ENCODE results near the gene DHDDS. TPM values are rescaled to one million over a fixed set of nuclear protein-coding genes. Genes with fewer than 3 reads are reported as not detected.
A peak's percentile ranks its signal among the peaks of the same experiment; 100 is the strongest.

Gene DHDDS
- total RNA-seq, 1 donor from 2014 or later: 37.2 TPM

DNA sequence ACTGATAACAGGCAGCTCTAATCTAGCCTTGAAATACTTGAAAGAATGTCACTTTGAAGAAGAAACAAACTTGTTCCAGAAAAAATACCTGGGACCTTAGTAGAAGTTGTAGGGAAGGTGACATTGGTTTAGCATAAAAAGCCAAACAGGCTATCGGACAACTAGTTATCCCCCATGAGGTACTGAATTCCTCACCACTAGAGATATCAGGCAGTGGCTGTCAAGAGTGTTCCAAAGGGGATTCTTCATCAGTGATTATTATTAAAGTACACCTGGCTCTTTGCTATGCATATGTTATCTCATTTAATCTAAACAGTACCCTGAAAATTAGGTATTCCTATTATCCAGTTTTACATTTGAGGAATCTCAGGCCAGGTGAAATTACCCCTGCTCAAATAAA lies 27.0 kb downstream of the DHDDS start:
- intact Hi-C loops (cut with DNase I): no loop called here
- no peak overlapping the region for H3K4me3 ChIP-seq
- H3K9me3 ChIP-seq: no peaks in the 10 kb centered on the region
- H3K4me1 ChIP-seq: no peaks in the 10 kb centered on the region
- no peak overlapping the region for H3K27ac ChIP-seq
- ATAC-seq: no peak
- H3K27me3 ChIP-seq (ENCODE audit: low read depth): no peaks in the 10 kb centered on the region
- DNase-seq: no peak
- TF ChIP-seq, protein P1, sequence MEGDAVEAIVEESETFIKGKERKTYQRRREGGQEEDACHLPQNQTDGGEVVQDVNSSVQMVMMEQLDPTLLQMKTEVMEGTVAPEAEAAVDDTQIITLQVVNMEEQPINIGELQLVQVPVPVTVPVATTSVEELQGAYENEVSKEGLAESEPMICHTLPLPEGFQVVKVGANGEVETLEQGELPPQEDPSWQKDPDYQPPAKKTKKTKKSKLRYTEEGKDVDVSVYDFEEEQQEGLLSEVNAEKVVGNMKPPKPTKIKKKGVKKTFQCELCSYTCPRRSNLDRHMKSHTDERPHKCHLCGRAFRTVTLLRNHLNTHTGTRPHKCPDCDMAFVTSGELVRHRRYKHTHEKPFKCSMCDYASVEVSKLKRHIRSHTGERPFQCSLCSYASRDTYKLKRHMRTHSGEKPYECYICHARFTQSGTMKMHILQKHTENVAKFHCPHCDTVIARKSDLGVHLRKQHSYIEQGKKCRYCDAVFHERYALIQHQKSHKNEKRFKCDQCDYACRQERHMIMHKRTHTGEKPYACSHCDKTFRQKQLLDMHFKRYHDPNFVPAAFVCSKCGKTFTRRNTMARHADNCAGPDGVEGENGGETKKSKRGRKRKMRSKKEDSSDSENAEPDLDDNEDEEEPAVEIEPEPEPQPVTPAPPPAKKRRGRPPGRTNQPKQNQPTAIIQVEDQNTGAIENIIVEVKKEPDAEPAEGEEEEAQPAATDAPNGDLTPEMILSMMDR (IDR thresholded peaks at IDR 0.05): no peak
- peaks cover 87% of the 10 kb centered on the region for H3K36me3 ChIP-seq

DNA sequence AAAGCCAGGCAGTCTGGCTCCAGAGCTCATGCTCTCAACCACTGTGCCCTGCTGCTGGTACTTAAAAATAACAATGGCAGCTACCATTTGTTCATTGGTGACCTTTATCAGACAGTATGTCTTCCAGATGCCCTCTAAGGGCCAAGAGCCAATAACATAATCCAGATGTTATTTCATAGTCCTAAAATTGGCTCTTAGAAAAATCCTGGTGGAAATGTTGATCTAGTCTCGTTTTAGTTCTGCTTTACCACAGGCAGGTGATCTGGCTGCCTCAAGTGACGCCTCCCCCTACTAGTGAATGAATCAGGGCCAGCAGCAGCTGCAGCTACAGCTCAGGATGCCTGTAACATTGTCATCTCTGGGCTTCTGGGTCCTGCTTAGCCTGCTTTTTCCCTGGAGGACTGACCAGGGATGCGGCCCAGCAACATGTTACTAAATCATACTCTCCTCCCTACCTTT lies 27.5 kb downstream of the DHDDS start:
- DNase-seq (no peak), ATAC-seq (no peak)
- TF ChIP-seq, protein P1 (IDR thresholded peaks at IDR 0.05): no peak
- intact Hi-C loops (cut with DNase I): no loop called here
- Histone ChIP-seq H3K4me1 (no peaks in the 10 kb centered on the region), H3K4me3 (no peak overlapping the region), H3K27ac (no peak overlapping the region), H3K27me3 (ENCODE audit: low read depth) (no peaks in the 10 kb centered on the region), H3K36me3 (peaks cover 90% of the 10 kb centered on the region), H3K9me3 (no peaks in the 10 kb centered on the region)

DNA sequence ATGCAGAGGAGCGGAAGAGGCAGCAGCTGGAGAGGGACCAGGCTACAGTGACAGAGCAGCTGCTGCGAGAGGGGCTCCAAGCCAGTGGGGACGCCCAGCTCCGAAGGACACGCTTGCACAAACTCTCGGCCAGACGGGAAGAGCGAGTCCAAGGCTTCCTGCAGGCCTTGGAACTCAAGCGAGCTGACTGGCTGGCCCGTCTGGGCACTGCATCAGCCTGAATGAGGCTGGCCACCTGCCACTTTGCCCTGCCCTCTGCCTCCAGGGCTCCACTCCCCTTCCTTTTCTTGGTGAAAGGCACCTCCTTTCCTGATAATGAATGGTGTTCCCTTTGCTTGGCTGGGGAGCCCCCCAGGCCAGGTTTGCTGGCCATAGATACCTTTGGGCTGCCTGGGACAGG lies 36.8 kb downstream of the DHDDS start:
- TF ChIP-seq, protein P1 (IDR thresholded peaks at IDR 0.05): no peak
- DNase-seq (no peak), ATAC-seq (no peak)
- Histone ChIP-seq H3K27ac (no peak overlapping the region), H3K4me1 (peaks cover 28% of the 10 kb centered on the region), H3K4me3 (no peak overlapping the region), H3K27me3 (ENCODE audit: low read depth) (no peaks in the 10 kb centered on the region), H3K36me3 (peaks cover 48% of the 10 kb centered on the region), H3K9me3 (no peaks in the 10 kb centered on the region)
- intact Hi-C loops (cut with DNase I): no loop called here

DNA sequence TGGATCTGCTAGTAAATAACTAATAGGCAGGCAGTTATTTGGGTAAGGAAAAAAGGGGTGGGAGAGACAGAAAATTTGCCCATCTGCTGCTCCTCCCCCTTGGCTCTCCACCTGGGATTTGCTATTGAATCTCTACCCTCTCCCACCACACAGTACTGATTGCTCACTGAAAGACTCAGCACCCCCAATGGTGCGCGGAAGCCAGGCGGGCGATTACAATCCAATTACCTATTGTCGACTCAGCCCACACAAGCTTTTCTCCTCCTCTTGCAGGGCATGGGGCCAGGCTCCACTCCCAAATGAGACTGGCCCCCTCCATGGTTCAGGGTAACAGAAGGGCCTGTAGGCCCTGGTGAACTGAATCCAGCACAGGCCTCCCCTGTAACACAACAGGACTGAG lies 37.4 kb downstream of the DHDDS start:
- Histone ChIP-seq H3K4me1 (peaks cover 35% of the 10 kb centered on the region), H3K4me3 (no peak overlapping the region), H3K27me3 (ENCODE audit: low read depth) (no peaks in the 10 kb centered on the region), H3K36me3 (peaks cover 48% of the 10 kb centered on the region), H3K9me3 (no peaks in the 10 kb centered on the region), H3K27ac (no peak overlapping the region)
- intact Hi-C loops (cut with DNase I): no loop called here
- no peak for ATAC-seq
- no peak for DNase-seq
- TF ChIP-seq, protein P1 (IDR thresholded peaks at IDR 0.05): no peak

DNA sequence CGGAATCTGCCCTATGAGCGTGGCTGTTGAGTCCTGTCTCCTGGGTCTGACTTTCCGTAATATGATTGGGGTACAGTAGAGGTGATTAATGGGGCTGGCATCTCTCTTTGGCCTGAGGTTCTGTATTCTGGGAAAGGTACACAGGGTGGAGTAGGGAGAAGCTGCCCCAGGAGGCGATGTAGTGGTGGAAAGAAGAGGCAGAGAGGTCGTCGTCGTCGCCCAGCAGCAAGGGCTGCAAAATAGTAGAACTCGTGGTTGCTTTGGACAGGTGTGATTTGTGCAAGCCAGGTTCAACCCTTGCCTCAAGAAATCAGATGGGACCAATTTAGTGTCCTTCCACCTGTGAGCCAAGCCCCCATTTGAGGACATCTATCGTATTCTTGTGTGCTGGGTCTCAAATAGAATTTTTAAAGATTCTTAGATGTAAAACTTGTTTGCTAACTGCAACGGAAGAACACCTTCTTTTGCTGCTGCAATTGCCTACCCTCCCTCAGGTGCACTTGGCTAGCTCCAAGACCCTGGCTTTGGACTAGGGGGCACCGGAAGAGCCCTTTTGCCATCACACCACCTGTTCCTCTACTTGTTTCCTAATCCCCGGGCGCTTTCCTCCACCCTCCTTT lies 38.9 kb downstream of the DHDDS start:
- H3K36me3 ChIP-seq: peaks cover 42% of the 10 kb centered on the region
- peak overlapping the region; percentile 100 for H3K27ac ChIP-seq
- DNase-seq: no peak
- no peaks in the 10 kb centered on the region for H3K9me3 ChIP-seq
- peaks cover 38% of the 10 kb centered on the region for H3K4me1 ChIP-seq
- TF ChIP-seq, protein P1 (IDR thresholded peaks at IDR 0.05): no peak
- H3K27me3 ChIP-seq (ENCODE audit: low read depth): no peaks in the 10 kb centered on the region
- intact Hi-C loops (cut with DNase I): no loop called here
- ATAC-seq: no peak
- H3K4me3 ChIP-seq: peak overlapping the region; percentile 99
